Umbilical cord (tissue), 2 donors: ENCODE data around the gene ZNF474. TPM values are rescaled to one million over a fixed set of nuclear protein-coding genes. Genes with fewer than 3 reads are reported as not detected.
"Not testable (repeated sequence)": the region's sequence is repeated elsewhere in the genome, so short reads cannot be mapped to it uniquely, and the experiment has no call there.

ENCODE experiments used
- DNase-seq: peaks from one replicate; pipeline ENCODE4 v3.0.0-alpha.2; 2015; ENCODE audit warnings: low spot score
- total RNA-seq: library from RNA; depleted of rRNA; stranded (reverse); fragments of >200 nt; gene quantifications from one replicate; pipeline ENCODE4 v1.2.3, GENCODE V29; 2014; ENCODE audit warnings: low replicate concordance; ENCODE audit not compliant: insufficient read depth

ZNF474 gene
- 2.6 TPM for total RNA-seq

- peak; percentile 94 for DNase-seq
Measured at GRCh38 chr5:122129306-122129705, at the start of gene ZNF474. Gene ZNF474 (plus strand): TSS chr5:122129546. CDS start chr5:122151991, 22,445 bp downstream.

DNA sequence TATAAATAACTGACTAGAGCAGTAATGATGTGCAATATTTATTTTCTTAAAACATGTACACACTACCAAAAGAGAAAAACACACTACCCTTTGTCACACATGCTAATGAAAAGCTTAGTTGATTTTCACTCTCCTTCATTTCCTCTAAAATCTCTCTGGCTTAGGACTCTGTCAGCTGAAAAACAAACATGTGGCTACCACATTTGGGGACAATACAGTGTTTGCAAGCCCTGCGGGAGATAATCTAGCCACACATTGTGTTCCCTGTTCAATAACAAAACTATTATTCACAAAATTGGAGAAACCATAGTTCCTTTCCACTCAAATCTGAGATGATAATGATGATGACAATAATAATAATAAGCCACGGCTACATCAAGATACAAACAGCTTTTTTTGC, 47.8 kb upstream of the ZNF474 start:
- DNase-seq, result no peak

- DNase-seq, result no peak
Measured at GRCh38 chr5:122083535-122083934, 45.8 kb upstream of the ZNF474 start.

DNA sequence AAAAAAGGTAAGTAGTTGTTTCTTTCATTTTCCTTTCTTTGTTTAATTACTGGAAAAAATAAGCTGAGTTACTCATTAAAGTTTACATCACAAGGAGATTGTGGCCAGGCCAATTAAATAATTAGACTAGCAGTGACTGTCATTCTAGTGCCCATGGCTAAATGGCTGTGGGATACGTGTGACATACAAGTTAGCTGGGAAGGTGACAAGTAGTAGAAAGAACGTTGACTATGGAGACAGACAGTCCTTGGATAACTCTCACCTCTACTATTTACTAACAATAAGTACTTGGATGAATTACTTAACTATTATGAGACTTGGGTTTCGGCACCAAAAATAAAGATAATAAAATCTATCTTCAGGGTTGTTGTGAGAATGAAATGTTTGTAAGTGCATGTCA, 44.3 kb upstream of the ZNF474 start:
- DNase-seq, result no peak

DNA sequence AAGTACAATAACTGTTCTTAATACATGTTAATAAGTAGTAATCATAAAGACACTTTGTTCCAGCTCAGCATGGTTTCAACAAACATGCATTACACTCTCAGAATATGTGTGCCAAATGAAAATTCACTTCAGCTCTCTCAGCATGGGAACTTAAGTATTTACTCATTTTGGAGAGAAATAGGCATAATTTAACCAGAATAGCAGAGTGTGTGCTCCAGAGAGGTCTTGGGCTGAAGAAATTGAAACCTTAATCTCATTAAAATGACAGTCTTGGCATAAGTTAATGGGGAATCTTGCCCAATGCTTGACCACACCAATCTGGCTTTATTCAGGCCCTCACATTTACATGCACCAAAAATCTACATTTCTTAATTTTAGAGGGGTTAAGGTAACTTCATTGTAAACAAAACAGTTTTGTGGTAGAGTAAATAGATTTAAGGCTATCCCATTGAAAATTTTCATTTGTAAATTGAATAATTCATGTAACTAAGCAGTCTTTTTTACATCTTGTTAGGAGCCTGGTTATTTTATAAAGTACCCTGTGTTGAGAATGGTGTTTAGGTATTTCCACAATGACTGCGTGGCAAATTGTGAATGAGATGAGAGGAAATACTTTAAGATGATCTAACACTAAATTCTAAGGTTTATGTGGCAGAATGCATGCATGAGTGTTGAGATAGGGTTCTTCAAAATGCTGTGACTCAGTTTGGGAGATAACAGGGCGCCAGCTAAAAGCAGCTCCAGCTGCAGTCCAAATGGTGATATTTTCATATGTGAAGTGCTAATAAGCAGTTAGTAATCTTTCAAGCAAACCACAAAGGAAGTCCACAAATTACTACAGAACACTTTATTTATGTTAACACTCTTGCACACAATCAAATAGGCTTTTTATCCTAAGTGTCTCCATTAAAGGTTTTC, 40.0 kb upstream of the ZNF474 start:
- peak; percentile 63 for DNase-seq

DNA sequence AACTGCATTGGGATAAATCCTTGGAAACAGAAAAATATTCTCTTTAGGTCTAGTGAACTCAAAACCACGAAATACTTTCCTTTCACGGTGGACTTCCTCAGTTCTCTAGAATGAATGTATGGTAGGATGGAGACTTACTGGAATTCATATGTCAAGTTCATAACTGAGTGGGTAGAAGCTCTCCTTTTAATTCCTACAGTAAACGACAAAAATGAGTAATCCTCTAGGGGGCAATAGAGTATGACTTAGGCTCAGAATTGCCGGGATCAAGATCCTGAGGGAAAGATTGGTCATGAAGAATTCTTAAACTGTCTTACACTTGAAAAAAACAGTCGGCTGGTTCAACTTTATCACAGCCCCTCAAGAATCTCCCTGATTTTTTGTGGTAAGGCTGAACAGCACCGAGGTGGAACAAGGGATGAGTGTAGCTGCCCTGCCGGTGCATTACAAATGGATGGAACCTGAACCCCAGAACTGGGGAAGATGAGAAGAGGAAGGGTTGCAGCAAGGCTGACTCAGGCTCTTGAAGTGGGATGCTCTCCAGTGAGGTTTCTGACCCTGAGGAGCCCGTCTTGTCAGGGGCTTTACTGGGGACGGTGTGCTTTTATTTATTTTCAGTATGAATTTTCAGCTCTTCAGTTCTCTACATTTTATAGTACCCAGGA, 37.3 kb upstream of the ZNF474 start:
- DNase-seq, result peak; percentile 35

DNA sequence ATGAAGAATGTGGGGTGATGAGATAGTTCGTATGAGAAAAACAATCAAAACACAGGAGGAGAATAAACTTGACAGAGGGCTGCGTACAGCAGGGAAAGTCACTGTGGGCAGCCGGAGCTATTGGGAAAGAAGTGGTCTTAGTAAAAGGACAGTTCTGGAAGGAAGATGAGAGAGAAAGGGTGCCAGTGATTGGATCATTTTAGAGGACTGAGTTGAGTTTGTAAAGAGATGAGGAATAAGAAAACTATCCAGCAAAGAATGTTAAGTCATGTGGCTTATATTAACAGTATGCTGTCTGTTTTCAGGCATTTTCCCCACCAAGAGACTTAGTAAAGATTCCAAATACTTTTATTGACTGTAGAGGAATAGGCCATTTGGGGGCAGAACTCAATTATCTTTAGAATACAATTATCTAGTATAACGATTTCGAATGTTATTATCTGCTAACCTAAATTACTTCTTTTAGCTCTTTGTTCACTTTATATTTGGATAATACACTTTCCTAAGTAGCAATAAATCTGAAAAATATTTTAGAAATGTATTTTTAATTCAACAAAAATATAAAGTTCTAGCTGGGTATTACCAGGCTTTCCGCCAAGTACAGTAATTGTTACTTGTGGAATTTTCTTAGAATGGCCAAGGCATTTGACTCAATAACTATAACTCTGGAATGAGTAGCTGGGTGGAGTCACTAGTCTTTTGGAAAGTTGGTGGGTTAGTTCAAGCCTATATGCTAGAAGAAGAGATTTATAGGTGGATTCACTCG, 35.7 kb upstream of the ZNF474 start:
- DNase-seq, result peak; percentile 82

DNA sequence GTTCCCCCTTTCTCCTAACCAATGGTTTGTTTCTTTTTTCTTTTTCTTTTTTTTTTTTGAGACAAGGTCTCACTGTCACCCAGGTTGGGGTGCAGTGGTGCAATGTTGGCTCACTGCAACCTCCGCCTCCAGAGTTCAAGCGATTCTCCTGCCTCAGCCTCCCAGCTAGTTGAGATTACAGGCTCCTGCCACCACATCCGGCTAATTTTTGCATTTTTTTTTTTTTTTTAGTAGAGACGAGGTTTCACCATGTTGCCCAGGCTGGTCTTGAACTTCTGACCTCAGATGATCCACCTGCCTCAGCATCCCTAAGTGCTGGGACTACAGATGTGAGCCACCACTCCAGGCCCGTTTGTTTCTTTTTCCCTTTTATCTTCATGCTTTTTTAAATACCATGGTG, 35.1 kb upstream of the ZNF474 start:
- not testable (repeated sequence) for DNase-seq

- DNase-seq, result no peak
Measured at GRCh38 chr5:122095158-122095557, 34.2 kb upstream of the ZNF474 start.

DNA sequence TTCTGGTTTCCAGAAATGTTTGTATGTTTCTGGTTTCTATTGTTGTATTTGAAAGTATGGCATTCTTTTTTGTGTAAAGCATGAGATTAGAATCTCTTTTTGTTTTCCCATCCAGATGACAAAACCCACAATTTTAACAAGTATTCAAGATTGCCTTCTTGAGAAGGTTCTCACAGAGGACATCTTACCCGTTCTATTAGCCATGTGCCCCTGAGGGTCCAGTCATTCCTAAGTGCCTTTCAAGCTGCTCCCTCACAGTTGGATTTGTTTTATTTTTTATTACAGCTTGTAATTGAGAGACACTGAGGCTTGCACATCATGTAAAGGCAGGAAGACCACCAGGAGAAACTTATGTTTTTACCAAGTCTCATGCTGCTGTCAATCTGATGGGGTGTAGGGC, 32.0 kb upstream of the ZNF474 start:
- DNase-seq, result no peak

- no peak for DNase-seq
Measured at GRCh38 chr5:122099060-122099790, 30.1 kb upstream of the ZNF474 start.

DNA sequence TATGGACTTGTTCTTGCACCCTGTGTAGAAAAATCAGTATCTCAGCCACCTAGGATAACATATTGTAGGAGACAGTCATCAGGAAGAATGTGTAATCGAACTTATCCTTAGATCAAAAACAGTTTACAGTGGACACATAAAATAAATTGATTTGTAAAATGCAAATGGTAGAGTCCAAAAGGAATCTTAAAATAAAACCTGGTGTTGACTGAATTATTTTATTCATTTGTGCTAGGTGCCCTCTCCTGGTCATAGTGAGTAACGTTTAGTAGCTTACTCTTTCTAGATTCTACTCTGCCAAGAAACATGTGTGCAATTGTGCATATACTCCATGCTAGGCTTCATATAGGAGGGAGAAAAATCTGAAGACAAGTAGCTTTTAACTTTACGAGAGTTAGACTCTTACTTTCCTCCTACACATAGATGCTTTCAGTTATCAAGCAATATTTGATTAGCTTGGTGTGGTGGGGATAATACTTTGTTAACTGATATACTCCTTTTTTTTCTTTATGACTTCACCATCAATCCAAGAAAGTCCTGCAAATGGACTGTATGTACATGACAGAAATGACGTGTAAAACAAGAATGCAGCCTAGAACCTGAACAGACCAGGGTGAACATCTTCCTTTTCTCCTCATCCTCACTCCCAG, 27.6 kb upstream of the ZNF474 start:
- DNase-seq, result peak; percentile 75

GRCh38 chr5:122102825-122103224, 26.5 kb upstream of the ZNF474 start:
- no peak for DNase-seq

DNA sequence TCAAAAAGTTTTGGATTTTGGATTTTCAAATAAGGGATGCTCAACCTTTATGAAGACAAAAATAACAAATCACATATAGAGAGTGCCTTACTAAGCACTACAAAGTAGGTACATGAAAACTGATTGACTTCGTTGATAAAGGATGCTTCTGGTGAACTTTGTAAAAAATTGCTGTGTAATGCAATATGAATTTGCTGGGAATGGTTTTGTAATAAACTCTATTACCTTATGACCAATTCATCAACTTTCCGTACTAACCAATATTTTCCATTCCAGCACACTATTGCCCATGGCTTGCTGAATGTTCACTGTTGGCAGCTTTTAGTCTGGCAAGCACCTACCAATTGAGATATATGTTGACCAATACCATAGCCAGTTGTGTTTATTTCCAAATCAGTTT, 23.4 kb upstream of the ZNF474 start:
- no peak for DNase-seq

DNA sequence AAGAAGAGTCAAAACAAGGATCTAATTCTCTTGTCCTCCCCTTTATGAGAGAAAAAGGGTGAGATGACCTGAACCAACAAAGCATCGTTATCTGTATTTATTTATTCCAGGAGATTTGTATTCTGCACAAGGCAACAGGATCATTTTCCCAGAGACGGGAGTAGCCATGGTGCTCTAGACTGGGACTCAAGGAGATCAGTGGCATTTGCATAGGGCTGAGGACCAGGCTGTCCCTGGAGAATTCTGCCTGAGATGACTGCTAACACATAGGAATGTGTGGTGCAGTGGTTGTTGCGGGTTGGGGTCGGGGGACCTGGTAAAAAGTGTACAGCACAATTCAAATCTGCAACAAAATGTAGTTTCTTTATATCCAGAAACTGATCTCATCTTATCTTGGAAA, 22.3 kb upstream of the ZNF474 start:
- no peak for DNase-seq

DNA sequence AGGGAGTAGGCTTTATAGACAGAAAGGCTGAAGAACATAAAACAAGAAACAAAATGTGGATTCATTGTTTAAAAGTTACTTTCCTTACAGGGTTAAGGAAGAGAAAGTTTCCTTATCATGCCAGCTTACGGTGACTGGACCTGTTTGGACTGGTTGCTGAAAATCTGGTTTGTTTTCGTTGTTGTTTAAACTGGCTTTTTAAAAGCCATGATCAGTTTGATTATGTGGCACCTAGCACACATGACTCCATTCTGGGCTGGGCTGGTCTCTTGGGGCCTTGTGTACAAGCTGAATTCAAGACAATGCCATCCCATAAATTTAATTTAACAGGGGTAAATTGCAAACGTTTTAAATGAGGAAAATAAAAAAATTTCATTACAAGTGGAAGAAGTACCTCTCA, 18.4 kb upstream of the ZNF474 start:
- peak; percentile 17 for DNase-seq

DNA sequence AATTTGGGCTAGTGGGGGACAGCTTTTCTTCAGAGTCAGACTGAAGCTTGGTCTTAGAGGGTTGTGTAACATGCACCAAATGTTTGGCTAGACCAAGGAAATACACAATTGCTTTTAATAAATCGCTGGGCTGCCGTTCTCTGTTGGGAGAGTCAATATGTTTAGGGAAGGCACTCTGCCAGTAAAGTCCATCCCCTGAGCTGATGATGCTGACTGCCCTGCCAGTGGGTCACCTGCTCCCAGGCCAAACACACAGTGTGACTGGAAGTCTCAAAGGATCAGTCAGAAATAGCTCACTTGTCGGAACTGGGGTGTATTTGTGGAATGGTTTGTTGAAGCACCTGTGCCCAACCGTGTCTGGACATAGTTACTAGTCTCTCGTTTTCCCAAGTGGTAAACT, 17.9 kb upstream of the ZNF474 start:
- DNase-seq, result no peak

- DNase-seq, result no peak
Measured at GRCh38 chr5:122112063-122112462, 17.3 kb upstream of the ZNF474 start.

GRCh38 chr5:122112733-122113558, 16.4 kb upstream of the ZNF474 start:
- DNase-seq, result no peak

- no peak for DNase-seq
Measured at GRCh38 chr5:122114501-122114900, 14.8 kb upstream of the ZNF474 start.
